ENCODE results near the gene CADM2. TPM values are rescaled to one million over a fixed set of nuclear protein-coding genes. Genes with fewer than 3 reads are reported as not detected.
"Not testable (repeated sequence)": the region's sequence is repeated elsewhere in the genome, so short reads cannot be mapped to it uniquely, and the experiment has no call there.

The CADM2 gene
- polyA plus RNA-seq, 1 donor from 2014 or later, result 4.5 TPM

DNA sequence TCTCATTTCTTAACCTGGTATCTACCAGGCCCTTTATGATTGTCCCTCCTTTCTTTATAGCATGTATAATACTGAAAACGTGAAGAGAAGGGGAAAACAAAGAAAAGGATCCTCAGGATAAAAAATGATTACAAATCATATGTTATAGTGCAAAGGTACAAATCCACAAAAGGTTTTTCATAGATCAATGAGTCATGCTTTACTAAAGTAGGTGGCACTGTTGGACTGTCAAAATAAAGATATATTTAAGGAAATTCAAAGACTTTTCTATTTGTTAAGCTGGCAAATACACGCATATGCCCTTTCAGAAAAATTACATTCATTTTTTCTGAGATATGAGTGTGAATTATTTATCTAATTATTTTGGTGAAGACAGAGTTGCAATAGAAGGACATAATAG is 151.6 kb downstream of the CADM2 start:
- H3F3A ChIP-seq (ENCODE audit: insufficient read depth, low read length, poor library complexity, severe bottlenecking), result no peaks in the 10 kb centered on the region
- H3K9me2 ChIP-seq (ENCODE audit: insufficient read depth, low read length), result no peaks in the 10 kb centered on the region
- no peak overlapping the region for H3K27ac ChIP-seq (ENCODE audit: low read length)
- no peaks in the 10 kb centered on the region for H3K36me3 ChIP-seq (ENCODE audit: insufficient read depth, low read length)
- TF ChIP-seq RAD21 (conservative IDR thresholded peaks at IDR 0.05), result peak; percentile 14
- no peak for TF ChIP-seq SMC3 (conservative IDR thresholded peaks at IDR 0.05; ENCODE audit: poor library complexity)
- TF ChIP-seq REST (IDR thresholded peaks at IDR 0.05; ENCODE audit: borderline replicate concordance), result no peak
- no peaks in the 10 kb centered on the region for H4K20me1 ChIP-seq (ENCODE audit: insufficient read depth)
- H2AFZ ChIP-seq (ENCODE audit: low read depth, low read length), result no peak overlapping the region
- H3K9me3 ChIP-seq (ENCODE audit: low read length), result no peaks in the 10 kb centered on the region
- no peaks in the 10 kb centered on the region for H3K27me3 ChIP-seq (ENCODE audit: insufficient read depth, low read depth, low read length)
- no peaks in the 10 kb centered on the region for H3K79me2 ChIP-seq (replicated peaks; ENCODE audit: insufficient read depth, low read length)
- no peak overlapping the region for H3K9ac ChIP-seq (ENCODE audit: low read length)
- H3K4me3 ChIP-seq (ENCODE audit: low read length), result no peak overlapping the region
- no peak overlapping the region for H3K4me2 ChIP-seq (ENCODE audit: low read length)

GRCh38 chr3:85120879-85121278 is 162.1 kb downstream of the CADM2 start:
- H4K20me1 ChIP-seq (ENCODE audit: insufficient read depth), result no peaks in the 10 kb centered on the region
- TF ChIP-seq CTCF (IDR thresholded peaks at IDR 0.05; ENCODE audit: poor library complexity, severe bottlenecking) (no peak), MXI1 (conservative IDR thresholded peaks at IDR 0.05; ENCODE audit: poor library complexity, severe bottlenecking) (no peak), REST (IDR thresholded peaks at IDR 0.05; ENCODE audit: borderline replicate concordance) (no peak), RAD21 (conservative IDR thresholded peaks at IDR 0.05) (no peak), SMC3 (conservative IDR thresholded peaks at IDR 0.05; ENCODE audit: poor library complexity) (no peak), EZH2 (IDR thresholded peaks at IDR 0.05; ENCODE audit: borderline replicate concordance, insufficient read depth, low read length, poor library complexity, severe bottlenecking) (no peak), EP300 (conservative IDR thresholded peaks at IDR 0.05; ENCODE audit: poor library complexity, severe bottlenecking) (no peak), POLR2AphosphoS5 (IDR thresholded peaks at IDR 0.05) (no peak), TAF1 (IDR thresholded peaks at IDR 0.05; ENCODE audit: low read depth) (no peak)
- H3F3A ChIP-seq (ENCODE audit: insufficient read depth, low read length, poor library complexity, severe bottlenecking), result no peaks in the 10 kb centered on the region
- no peak overlapping the region for H3K27ac ChIP-seq (ENCODE audit: low read length)
- no peak overlapping the region for H3K4me2 ChIP-seq (ENCODE audit: low read length)
- no peaks in the 10 kb centered on the region for H3K79me2 ChIP-seq (replicated peaks; ENCODE audit: insufficient read depth, low read length)
- H3K4me3 ChIP-seq (ENCODE audit: low read length), result no peak overlapping the region
- H3K9ac ChIP-seq (ENCODE audit: low read length), result no peak overlapping the region
- no peaks in the 10 kb centered on the region for H3K36me3 ChIP-seq (ENCODE audit: insufficient read depth, low read length)
- no peaks in the 10 kb centered on the region for H3K9me2 ChIP-seq (ENCODE audit: insufficient read depth, low read length)
- H2AFZ ChIP-seq (ENCODE audit: low read depth, low read length), result no peak overlapping the region
- H3K27me3 ChIP-seq (ENCODE audit: insufficient read depth, low read depth, low read length), result no peaks in the 10 kb centered on the region
- no peaks in the 10 kb centered on the region for H3K9me3 ChIP-seq (ENCODE audit: low read length)

DNA sequence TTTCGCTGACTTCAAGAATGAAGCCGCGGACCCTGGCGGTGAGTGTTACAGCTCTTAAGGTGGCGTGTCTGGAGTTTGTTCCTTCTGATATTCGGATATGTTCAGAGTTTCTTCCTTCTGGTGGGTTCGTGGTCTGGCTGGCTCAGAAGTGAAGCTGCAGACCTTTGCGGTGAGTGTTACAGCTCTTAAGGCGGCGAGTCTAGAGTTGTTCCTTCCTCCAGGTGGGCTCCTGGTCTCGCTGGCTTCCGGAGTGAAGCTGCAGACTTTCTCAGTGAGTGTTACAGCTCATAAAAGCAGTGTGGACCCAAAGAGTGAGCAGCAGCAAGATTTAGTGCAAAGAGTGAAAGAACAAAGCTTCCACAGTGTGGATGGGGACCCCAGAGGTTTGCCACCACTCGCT is 174.1 kb downstream of the CADM2 start:
- H3K36me3 ChIP-seq (ENCODE audit: insufficient read depth, low read length); H3K27me3 ChIP-seq (ENCODE audit: insufficient read depth, low read depth, low read length): not testable (repeated sequence)

DNA sequence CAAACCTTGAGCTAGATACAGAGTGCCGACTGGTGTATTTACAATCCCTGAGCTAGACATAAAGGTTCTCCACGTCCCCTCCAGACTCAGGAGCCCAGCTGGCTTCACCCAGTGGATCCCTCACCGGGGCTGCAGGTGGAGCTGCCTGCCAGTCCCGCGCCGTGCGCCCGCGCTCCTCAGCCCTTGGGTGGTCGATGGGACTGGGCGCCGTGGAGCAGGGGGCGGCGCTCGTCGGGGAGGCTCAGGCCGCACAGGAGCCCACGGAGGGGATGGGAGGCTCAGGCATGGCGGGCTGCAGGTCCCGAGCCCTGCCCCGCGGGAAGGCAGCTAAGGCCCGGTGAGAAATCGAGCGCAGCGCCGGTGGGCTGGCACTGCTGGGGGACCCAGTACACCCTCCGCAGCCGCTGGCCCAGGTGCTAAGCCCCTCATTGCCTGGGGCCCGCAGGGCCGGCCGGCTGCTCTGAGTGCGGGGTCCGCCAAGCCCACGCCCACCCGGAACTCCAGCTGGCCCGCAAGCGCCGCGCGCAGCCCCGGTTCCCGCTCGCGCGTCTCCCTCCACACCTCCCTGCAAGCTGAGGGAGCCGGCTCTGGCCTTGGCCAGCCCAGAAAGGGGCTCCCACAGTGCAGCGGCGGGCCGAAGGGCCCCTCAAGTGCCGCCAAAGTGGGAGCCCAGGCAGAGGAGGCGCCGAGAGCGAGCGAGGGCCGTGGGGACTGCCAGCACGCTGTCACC is 175.1 kb downstream of the CADM2 start:
- not testable (repeated sequence) for H3K9ac ChIP-seq (ENCODE audit: low read length); H3K79me2 ChIP-seq (replicated peaks; ENCODE audit: insufficient read depth, low read length); H3K4me3 ChIP-seq (ENCODE audit: low read length); H3K36me3 ChIP-seq (ENCODE audit: insufficient read depth, low read length); H3K9me3 ChIP-seq (ENCODE audit: low read length); H3F3A ChIP-seq (ENCODE audit: insufficient read depth, low read length, poor library complexity, severe bottlenecking); H3K27ac ChIP-seq (ENCODE audit: low read length); H4K20me1 ChIP-seq (ENCODE audit: insufficient read depth); H3K9me2 ChIP-seq (ENCODE audit: insufficient read depth, low read length); H2AFZ ChIP-seq (ENCODE audit: low read depth, low read length); H3K4me2 ChIP-seq (ENCODE audit: low read length); H3K27me3 ChIP-seq (ENCODE audit: insufficient read depth, low read depth, low read length)

More for the DNA sequence above, 174.1 kb downstream of the CADM2 start:
- not testable (repeated sequence) for H3K27ac ChIP-seq (ENCODE audit: low read length); H2AFZ ChIP-seq (ENCODE audit: low read depth, low read length); H4K20me1 ChIP-seq (ENCODE audit: insufficient read depth); H3K9me2 ChIP-seq (ENCODE audit: insufficient read depth, low read length); H3K9me3 ChIP-seq (ENCODE audit: low read length); H3F3A ChIP-seq (ENCODE audit: insufficient read depth, low read length, poor library complexity, severe bottlenecking); H3K79me2 ChIP-seq (replicated peaks; ENCODE audit: insufficient read depth, low read length); H3K9ac ChIP-seq (ENCODE audit: low read length); H3K4me2 ChIP-seq (ENCODE audit: low read length); H3K4me3 ChIP-seq (ENCODE audit: low read length)

Data from neural cell (in vitro differentiated cells).